ENCODE results near the gene MAPK9. TPM values are rescaled to one million over a fixed set of nuclear protein-coding genes. Genes with fewer than 3 reads are reported as not detected.

MAPK9 gene
- total RNA-seq, 2 donors from 2014 or later, result 27.9 to 34.9 TPM

DNA sequence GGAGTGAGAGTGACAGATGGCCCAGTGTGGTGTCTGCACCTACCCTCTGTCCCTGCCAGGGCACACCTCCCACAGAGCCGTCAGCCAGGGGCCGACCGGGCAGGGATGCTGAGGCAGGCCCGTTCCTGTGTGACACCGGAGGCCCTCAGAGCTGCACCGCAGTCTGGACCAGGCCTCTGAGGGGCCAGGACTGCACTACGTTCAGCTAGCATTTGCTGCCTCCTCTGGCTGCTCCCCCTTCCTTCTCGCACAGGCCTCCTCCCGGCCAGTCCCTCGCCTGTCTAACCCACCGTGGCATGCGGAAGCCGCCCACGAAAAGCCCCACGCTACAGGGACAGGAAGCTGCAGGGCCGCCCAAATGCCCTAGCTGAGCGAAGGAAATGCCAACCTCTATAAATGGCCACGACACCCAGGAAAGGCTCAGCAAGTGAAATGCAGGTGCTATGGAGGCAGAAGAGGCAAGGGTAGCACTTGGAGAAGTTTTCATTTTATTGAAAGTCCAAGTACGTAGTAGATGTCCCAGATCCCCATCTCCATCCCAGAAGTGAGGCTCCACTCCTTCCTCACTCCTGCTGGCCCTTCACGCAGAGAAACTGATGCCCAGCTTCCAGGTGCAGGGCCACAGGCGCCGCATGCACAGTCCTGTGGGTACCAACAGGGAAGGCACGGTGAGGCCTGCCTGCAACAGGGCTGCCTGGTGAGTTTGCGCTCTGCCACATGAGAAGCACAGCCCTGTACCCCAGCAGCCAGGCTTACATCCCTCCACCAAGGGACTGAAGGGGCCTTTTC lies 38.7 kb downstream of the MAPK9 start:
- intact Hi-C loops (cut with DNase I), result no loop called here
- no peak for DNase-seq (ENCODE audit: low spot score)

DNA sequence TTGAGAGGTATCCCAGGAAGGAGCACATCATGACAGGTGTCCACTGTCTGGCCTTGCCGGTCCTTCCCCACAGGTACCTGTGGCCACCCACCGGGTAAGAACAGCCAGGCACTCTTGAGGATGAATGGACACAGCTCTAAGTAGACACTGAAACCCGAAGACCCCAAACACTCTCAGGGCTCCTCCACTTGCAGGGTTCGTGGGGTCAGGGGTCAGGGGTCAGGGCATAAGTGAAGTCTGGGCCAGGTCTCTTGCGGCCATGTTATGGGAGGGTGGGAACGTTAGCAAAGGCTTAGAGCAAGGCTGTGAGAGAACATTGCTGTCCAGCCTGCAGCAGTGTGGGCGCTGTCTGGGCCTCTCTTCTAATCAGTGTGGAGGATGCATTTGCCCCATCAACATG lies 40.0 kb downstream of the MAPK9 start:
- DNase-seq (ENCODE audit: low spot score), result no peak
- intact Hi-C loops (cut with DNase I), result no loop called here

DNA sequence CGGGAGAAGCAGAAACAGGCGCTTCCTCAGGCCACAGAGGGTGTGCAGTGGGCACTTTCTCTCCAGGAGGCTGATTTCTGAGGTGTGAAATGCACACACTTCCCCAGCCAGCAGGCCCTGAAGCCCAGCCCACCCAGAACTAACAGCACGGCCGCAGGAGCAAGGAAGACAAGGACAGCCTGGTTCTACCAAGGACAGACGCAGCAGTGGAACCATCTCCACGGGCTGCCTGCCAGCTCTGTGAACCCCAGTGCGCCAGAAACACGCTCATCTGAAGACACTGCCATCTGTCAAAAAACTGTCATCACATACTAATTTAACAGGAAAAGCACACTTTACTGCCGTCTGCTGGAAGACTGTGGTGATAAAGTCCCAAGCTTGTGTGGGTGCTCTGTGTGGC lies 40.7 kb downstream of the MAPK9 start:
- DNase-seq (ENCODE audit: low spot score), result no peak
- intact Hi-C loops (cut with DNase I), result no loop called here

DNA sequence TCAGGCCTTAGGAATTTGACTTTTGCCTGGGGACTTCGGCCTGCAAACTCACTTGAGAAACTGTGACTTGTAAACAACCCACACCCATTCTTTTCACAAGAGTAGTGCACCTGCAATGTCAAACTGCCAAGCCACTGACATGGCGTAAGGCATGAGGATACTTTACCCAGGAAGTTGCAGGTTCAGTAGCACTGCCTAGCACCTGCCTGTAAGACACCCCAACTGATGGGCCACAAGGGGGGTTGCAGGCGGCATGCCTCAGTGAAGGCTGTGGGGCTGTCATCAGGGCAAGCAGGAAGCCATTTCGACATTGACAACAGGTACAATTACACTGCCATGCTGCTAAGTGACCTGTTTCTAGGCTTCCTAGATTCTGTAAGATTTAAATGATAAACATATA lies 41.6 kb downstream of the MAPK9 start:
- intact Hi-C loops (cut with DNase I), result no loop called here

DNA sequence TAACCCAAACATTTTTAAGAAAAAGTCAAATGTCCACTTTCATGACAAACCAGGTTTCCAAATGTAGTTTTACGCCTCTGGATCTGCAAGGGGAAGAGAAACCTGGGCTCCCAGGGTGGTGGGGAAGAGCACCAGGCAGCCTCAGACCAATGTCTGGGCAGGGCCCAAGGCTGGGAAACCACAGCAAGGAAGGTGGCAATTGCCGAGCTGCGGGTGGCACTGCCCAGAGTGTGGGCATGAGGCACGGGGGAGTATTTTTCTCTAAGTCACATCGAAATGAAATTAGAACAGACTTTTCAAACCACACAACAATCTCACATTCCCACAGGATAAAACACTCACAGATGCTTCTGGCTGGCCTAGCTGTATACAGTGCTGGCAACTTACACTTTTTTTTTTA lies 50.3 kb downstream of the MAPK9 start:
- intact Hi-C loops (cut with DNase I), result no loop called here

More for the DNA sequence above, 41.6 kb downstream of the MAPK9 start:
- DNase-seq (ENCODE audit: low spot score), result no peak

DNA sequence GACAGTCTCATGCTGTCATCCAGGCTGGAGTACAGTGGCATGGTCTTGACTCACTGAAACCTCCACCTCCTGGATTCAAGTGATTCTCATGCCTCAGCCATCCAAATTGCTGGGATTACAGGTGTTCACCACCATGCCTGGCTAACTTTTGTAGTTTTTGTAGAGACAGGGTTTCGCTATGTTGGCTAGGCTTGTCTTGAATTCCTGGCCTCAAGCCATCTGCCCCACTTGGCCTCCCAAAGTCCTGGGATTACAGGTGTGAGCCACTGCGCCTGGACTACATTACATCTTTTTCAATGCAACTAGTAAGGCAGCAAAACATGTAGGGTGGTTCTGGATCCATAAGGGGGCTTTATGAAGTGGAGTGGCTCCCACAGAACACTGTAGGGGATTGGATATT lies 53.3 kb downstream of the MAPK9 start:
- DNase-seq (ENCODE audit: low spot score), result no peak
- intact Hi-C loops (cut with DNase I), result no loop called here

More for the DNA sequence above, 50.3 kb downstream of the MAPK9 start:
- no peak for DNase-seq (ENCODE audit: low spot score)

DNA sequence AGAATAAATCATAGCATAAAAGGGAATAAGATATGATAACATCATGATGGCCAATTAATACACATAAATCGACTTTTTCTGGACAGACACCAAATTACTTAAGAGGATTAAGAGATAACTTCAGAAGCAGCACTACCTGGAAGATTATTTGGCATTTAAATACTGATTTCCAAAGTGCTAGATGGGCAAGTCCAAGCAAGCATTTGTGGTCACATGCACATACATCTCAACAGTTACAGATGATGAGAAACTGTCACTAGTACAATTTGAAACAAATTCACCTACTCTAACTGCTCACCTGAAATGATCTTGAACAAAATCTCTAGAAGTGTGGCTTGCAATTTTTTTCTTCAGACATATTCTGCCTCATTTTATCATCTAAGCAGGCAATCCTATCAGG lies 56.0 kb downstream of the MAPK9 start:
- no peak for DNase-seq (ENCODE audit: low spot score)
- intact Hi-C loops (cut with DNase I), result no loop called here

DNA sequence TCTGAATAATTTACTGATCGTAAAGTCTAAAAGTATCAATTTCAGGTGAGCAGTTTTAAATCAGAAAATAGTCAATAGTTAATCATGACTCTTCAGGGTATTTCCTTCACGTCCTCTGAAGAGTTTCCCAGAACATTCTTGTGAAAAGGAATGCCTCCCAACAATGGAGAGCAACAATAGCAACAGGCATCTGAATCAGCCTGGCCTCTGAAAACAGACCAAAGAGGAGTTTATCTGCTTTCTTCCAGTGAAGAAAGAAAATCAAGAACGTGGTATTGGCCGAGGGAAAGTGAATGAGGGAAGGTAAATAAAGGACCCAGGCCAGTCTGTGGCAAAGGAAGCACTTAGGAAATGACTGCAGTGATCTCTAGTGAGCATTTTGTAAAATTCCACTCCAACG lies 56.8 kb downstream of the MAPK9 start:
- no peak for DNase-seq (ENCODE audit: low spot score)
- intact Hi-C loops (cut with DNase I), result no loop called here

DNA sequence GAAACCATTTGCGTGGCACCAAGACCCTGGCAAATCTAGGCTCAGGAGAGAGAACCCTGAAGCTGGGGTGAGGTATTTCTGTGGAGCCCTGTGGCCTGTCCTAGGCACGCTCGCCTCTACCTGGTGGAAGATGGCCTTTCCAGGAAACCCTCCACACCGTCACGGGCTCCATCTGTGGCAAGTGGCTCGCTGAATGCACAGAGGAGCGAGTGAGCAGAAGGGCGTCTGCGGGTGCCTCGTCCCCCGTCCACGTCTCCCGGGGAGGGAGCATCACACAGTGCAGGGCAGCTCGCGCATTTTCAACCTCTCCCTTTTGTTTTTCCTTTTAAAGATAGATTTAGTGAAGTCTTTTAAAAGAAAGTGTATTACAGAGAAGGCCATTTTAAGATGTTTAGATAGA lies 57.6 kb downstream of the MAPK9 start:
- DNase-seq (ENCODE audit: low spot score), result no peak
- intact Hi-C loops (cut with DNase I), result loop anchor here in 1 of 2 donors (5.0 kb wide), 1 partner anchor 358 kb away; the partner anchor contains the start of gene SCGB3A1

DNA sequence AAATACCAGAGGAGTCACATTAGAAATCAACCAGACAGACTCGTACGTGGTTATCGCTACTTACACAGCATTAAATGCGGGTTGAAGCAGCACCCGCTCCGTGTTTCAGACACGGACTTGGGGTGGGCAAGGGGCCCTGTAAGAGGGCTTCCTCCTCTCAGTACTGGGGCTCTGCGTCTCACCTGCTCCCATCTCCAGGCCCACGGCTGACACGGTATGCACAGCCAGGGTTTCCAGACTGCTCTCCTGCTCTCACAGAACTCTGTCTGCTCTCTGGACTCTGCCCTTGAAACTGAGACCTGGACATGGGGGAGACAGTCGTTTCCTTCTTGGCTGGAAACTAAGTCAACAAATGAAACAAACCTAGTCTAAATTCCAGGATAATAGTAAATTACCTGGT lies 58.2 kb downstream of the MAPK9 start:
- intact Hi-C loops (cut with DNase I), result loop anchor here in 1 of 2 donors (5.0 kb wide), 1 partner anchor 359 kb away; the partner anchor contains the start of gene SCGB3A1
- peak; percentile 41 for DNase-seq (ENCODE audit: low spot score)

DNA sequence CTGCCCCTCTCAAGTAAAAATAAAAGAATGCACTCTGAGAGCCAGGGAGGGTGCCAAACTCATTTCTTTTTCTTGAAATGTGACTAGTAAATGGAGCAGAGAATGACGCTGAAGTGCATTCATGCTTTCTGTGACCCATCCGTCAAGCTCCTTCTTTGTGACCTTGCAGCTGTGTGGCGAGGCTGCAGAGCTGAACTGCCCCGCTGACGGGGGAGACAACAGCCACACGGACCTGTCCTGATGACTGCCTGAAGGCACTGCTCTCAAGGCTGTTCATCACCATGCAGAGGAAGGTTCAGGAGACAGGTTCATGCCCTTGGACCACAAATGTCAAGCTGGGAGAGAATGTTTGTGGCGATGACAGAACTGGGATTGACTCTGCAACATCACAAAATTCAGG lies 61.9 kb downstream of the MAPK9 start:
- no peak for DNase-seq (ENCODE audit: low spot score)
- intact Hi-C loops (cut with DNase I), result loop anchor here in 1 of 2 donors (5.0 kb wide), 1 partner anchor 362 kb away; the partner anchor contains the start of gene SCGB3A1

DNA sequence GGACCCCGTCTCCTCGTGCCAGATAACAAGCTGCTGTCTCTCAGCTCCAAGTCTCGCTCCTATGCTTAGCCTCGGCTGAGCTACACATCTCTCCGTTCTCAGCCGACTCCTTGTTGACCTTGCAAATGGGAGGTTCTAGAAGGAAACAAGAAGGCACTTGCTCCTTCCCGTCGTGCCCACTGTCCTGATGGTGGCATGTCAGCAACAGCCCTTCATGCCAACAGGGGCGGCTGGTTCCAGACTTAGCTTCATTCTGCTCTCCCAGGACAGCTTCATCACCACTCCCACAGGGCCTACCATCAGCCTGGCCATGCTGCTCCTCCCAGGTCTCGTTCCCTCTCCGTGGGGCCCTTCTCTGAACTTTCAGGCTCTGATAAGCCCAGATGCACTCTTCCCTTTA lies 69.8 kb downstream of the MAPK9 start:
- peak; percentile 70 for DNase-seq (ENCODE audit: low spot score)

DNA sequence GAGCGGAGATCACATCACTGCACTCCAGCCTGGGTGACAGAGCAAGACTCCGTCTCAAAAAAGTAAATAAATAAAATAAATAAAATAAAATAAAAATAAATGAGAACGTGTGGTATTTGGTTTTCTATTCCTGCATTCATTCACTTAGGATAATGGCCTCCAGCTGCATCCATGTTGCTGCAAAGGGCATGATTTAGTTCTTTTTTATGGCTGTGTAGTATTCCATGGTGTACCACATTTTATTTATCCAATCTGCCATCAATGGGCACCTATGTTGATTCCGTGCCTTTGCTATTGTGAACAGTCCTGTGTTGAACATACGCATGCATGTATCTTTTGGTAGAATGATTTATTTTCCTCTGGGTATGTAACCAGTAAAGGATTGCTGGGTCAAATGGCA lies 74.1 kb downstream of the MAPK9 start:
- intact Hi-C loops (cut with DNase I), result no loop called here

More for the DNA sequence above, 69.8 kb downstream of the MAPK9 start:
- intact Hi-C loops (cut with DNase I), result no loop called here

DNA sequence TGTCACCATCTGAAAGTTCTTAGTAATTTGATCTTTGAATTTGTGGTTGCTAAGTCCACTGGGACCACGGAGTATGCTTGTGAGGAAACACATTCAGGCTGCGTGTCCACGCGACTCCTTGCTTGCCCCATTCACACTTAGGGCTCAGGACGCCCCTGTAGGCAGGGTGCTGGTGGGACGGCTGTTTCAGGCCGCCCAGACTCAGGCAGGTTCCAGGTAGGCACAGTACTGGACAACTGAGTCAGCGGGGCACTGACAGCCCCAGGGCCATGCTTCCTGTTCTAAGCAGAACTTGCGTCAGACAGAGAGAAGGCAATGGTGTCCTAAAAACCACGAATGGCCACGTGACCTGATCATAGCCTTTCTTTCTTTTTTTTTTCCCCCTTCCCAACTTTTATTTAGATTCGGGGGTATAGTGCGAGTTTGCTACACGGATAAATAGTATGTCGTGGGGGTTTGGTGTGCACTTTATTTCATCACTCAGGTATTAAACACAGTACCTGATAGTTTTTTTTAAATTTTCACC lies 75.2 kb downstream of the MAPK9 start:
- DNase-seq (ENCODE audit: low spot score), result no peak
- intact Hi-C loops (cut with DNase I), result no loop called here

More for the DNA sequence above, 74.1 kb downstream of the MAPK9 start:
- DNase-seq (ENCODE audit: low spot score), result no peak

DNA sequence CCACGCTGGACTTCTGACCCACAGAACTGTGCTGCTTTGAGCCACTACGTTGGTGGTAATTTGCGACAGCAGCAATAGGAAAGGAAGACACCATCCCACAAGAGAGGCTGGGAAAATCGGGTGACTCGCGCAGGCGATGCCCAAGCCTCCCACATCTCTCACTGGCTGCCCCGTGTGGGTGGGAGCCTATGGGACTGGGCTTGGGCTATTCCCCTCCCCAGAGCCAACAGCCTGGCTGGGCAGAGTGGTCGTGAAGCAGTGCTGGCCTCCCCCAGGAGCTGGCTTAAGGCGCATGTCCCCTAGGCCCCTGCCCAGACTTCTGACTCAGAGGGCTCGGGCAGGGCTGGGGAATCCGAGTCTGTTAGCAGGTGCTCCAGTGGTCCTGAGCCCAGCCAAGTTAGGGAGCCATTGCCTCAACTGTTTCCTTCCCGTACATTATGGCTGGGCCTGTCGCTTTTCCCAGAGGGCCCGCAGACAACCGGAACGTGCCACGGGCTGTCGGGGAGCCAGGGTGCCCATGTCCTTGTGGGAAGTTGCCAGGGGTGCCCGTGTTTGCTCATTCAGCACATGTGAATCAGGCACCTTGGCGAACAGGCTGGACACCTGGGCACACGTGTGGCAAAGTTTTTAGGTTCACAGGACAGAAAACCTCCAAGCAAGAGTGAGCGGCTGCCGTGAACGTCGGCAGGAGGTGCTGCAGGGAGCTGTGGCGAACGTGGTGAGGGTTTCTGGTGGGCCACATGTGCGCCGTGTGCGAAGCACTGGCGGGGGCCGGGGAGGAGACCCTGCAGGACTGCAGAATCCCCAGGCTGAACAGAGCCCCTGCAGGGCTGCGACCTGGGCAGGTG lies 75.9 kb downstream of the MAPK9 start:
- DNase-seq (ENCODE audit: low spot score), result peak; percentile 76
- intact Hi-C loops (cut with DNase I), result no loop called here

DNA sequence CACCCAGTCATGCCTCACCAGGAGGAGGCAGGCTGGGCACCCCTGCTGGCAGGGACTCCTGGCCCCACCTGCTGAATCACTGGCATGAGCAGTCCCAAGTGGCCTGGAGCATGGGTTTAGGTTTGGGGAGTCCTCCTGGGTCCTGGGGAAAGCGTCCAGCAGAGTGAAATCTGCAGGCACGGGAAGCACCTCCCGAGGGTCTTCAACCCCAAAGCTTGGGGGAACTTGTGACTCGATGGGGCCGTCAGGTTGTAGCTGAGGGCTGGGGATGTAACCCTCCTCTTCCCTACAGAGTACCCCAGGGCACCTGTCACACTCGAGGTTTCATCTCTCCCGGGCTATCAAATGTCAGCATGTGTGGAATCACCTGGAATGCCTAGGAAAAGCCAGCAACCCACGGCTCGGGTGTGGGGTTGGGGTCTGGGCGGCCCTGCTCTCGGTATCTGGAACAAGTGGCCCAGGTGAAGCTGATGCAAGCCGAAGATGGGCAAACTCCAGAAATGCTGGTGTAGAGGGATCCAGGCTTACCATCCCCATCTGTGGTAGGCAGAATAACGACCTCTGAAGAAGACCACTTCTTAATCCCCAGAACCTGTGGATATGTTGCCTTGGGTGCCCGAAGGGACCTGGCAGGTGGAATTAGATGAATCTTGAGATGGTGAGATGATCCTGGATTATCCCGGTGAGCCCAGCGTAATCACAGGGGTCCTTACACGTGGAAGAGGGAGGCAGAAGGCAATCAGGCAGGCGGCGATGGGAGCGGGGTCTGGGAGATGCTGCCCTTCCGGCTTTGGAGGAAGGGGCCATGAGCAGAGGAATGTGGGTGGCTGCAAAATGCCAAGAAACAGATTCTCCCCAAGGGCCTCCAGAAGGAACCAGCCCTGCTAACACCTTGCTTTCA lies 76.8 kb downstream of the MAPK9 start:
- peak; percentile 31 for DNase-seq (ENCODE audit: low spot score)
- intact Hi-C loops (cut with DNase I), result no loop called here

DNA sequence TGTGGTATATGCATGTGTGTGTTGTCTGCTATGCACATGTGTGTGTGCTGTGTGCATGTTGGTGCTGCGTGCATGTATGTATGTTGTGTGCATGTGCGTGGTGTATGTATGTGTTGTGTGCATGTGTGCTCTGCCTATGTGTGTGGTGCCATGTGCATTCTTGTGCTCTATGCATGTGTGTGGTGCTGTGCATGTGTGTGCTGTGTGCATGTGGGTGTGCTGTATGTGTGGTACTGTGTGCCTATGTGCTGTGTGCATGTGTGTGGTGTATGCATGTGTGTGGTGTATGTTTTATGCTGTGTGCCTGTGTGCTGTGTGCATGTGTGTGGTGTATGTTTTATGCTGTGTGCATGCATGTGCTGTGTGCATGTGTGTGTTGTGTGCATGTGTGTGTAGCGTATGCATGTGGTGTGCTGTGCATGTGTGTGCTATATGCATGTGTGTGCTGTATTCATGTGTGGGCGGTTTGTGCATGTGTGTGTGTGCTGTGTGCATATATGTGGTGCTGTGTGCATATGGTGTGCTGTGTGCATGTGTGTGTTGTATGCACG lies 78.2 kb downstream of the MAPK9 start:
- intact Hi-C loops (cut with DNase I), result no loop called here
- DNase-seq (ENCODE audit: low spot score), result no peak

DNA sequence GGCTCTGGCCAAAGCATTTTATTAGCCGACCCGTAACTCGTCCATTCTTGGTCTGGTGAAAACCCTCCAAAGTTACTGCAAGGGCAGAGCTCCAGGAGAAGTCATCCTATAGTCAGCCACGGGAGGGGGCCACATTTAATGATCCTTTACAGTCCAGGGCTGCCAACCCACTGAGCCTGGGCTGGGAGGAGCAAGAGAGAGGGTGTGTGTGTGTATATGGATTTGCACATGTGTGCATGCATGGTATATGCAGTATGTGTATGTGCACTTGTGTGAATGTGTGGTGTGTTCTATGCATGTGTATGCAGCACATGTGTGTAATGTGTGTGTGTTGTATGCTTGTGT lies 78.7 kb downstream of the MAPK9 start:
- intact Hi-C loops (cut with DNase I), result no loop called here
- no peak for DNase-seq (ENCODE audit: low spot score)
